H9 (cell line): Measurements from ENCODE around the gene PAX3. TPM values are rescaled to one million over a fixed set of nuclear protein-coding genes. Genes with fewer than 3 reads are reported as not detected.

ENCODE experiments used
- DNase-seq: peaks from one replicate; pipeline ENCODE4 v3.0.0-alpha.2; 2017
- H2AFZ ChIP-seq: one replicate; pipeline ENCODE4 v1.6.1; 2013; ENCODE audit warnings: mild to moderate bottlenecking, low read length, control low read depth, moderate library complexity
- H2AK5ac ChIP-seq: 2 replicates; pipeline ENCODE4 v1.6.1; 2013; ENCODE audit warnings: low read length, control low read depth, mixed read lengths; ENCODE audit not compliant: insufficient read length
- H2BK120ac ChIP-seq: one replicate; pipeline ENCODE4 v1.6.1; 2013; ENCODE audit warnings: low read depth, mild to moderate bottlenecking, low read length, control low read depth, inconsistent platforms; ENCODE audit not compliant: poor library complexity, severe bottlenecking
- H2BK12ac ChIP-seq: 2 replicates; pipeline ENCODE4 v1.6.1; 2013; ENCODE audit warnings: low read length, control low read depth, mixed read lengths, low read depth; ENCODE audit not compliant: insufficient read length
- H2BK15ac ChIP-seq: 2 replicates; pipeline ENCODE4 v1.6.1; 2013; ENCODE audit warnings: low read depth, low read length, control low read depth
- H2BK20ac ChIP-seq: one replicate; pipeline ENCODE4 v1.6.1; 2013; ENCODE audit warnings: low read depth, mild to moderate bottlenecking, low read length, control low read depth, inconsistent platforms; ENCODE audit not compliant: poor library complexity, severe bottlenecking
- H2BK5ac ChIP-seq: 2 replicates; pipeline ENCODE4 v1.6.1; 2013; ENCODE audit warnings: low read length, control low read depth, mixed read lengths; ENCODE audit not compliant: insufficient read length
- H3K14ac ChIP-seq: 2 replicates; pipeline ENCODE4 v1.6.1; 2013; ENCODE audit warnings: low read length, control low read depth; ENCODE audit not compliant: insufficient read depth
- H3K18ac ChIP-seq: 2 replicates; pipeline ENCODE4 v1.6.1; 2013; ENCODE audit warnings: low read depth, mild to moderate bottlenecking, mixed read lengths, low read length, control low read depth; ENCODE audit not compliant: insufficient read length
- H3K23ac ChIP-seq: 2 replicates; pipeline ENCODE4 v1.6.1; 2013; ENCODE audit warnings: low read length, control low read depth, mixed read lengths, low read depth; ENCODE audit not compliant: insufficient read length
- H3K23me2 ChIP-seq: 2 replicates; pipeline ENCODE4 v1.6.1; 2013; ENCODE audit warnings: low read depth, mild to moderate bottlenecking, mixed read lengths, low read length, control low read depth; ENCODE audit not compliant: insufficient read length, poor library complexity, severe bottlenecking
- H3K27ac ChIP-seq: 2 replicates; pipeline ENCODE4 v1.5.1; 2013; ENCODE audit warnings: low read length, control low read depth, mixed read lengths, low read depth; ENCODE audit not compliant: insufficient read length
- H3K27me3 ChIP-seq: 2 replicates; pipeline ENCODE4 v1.6.1; 2013; ENCODE audit warnings: low read length, control low read depth, inconsistent platforms; ENCODE audit not compliant: insufficient read depth
- H3K4ac ChIP-seq: 2 replicates; pipeline ENCODE4 v1.6.1; 2013; ENCODE audit warnings: low read depth, mild to moderate bottlenecking, control low read depth, inconsistent platforms, low read length, moderate library complexity
- H3K4me1 ChIP-seq: 2 replicates; pipeline ENCODE4 v1.6.1; 2013; ENCODE audit warnings: low read length, control low read depth, inconsistent platforms; ENCODE audit not compliant: insufficient read depth
- H3K4me2 ChIP-seq: 2 replicates; pipeline ENCODE4 v1.6.1; 2013; ENCODE audit warnings: low read length, control low read depth, mixed read lengths; ENCODE audit not compliant: insufficient read length, insufficient read depth
- H3K56ac ChIP-seq: 2 replicates; pipeline ENCODE4 v1.6.1; 2013; ENCODE audit warnings: low read depth, mild to moderate bottlenecking, mixed read lengths, low read length, control low read depth; ENCODE audit not compliant: insufficient read length
- H3K79me1 ChIP-seq: 2 replicates; pipeline ENCODE4 v1.6.1; 2013; ENCODE audit warnings: low read depth, mild to moderate bottlenecking, moderate library complexity, low read length, control low read depth, inconsistent platforms; ENCODE audit not compliant: insufficient read depth, poor library complexity, severe bottlenecking
- H3K79me2 ChIP-seq: 2 replicates; pipeline ENCODE4 v1.6.1; 2013; ENCODE audit warnings: low read length, control low read depth, inconsistent platforms; ENCODE audit not compliant: insufficient read depth
- H3K9ac ChIP-seq: 2 replicates; pipeline ENCODE4 v1.6.1; 2013; ENCODE audit warnings: low read length, control low read depth, mixed read lengths; ENCODE audit not compliant: insufficient read length; ENCODE audit errors: extremely low read depth
- H3K9me3 ChIP-seq: one replicate; pipeline ENCODE4 v1.6.1; 2013; ENCODE audit warnings: low read depth, low read length, inconsistent platforms; ENCODE audit not compliant: control insufficient read depth
- H3T11ph ChIP-seq: one replicate; pipeline ENCODE4 v1.6.1; 2013; ENCODE audit warnings: mild to moderate bottlenecking, low read length, control low read depth, inconsistent platforms
- H4K20me1 ChIP-seq: one replicate; pipeline ENCODE4 v1.6.1; 2013; ENCODE audit not compliant: control insufficient read depth, insufficient read length, insufficient read depth
- H4K5ac ChIP-seq: 2 replicates; pipeline ENCODE4 v1.6.1; 2013; ENCODE audit warnings: low read depth, mild to moderate bottlenecking, mixed read lengths, low read length, control low read depth; ENCODE audit not compliant: insufficient read length
- H4K8ac ChIP-seq: replicated peaks from 2 replicates; pipeline ENCODE4 v1.6.1; 2013; ENCODE audit warnings: low read length, control low read depth, mixed read lengths, low read depth; ENCODE audit not compliant: insufficient read length
- H4K91ac ChIP-seq: 2 replicates; pipeline ENCODE4 v1.6.1; 2013; ENCODE audit warnings: low read depth, mild to moderate bottlenecking, moderate library complexity, mixed read lengths, low read length, control low read depth; ENCODE audit not compliant: insufficient read length
- H3K27ac Mint-ChIP-seq, 3 experiments: 2 replicates in 2 of 3; 3 replicates in 1 of 3; pipeline ENCODE4 v1.8.0; 2020 to 2021; ENCODE audit warnings: mixed read lengths in 3 of 3, mild to moderate bottlenecking in 1 of 3, moderate library complexity in 1 of 3
- H3K27me3 Mint-ChIP-seq: 2 replicates; pipeline ENCODE4 v1.8.0; 2021; ENCODE audit warnings: low read depth, mild to moderate bottlenecking, moderate library complexity, mixed read lengths
- H3K36me3 Mint-ChIP-seq, 3 experiments: 2 replicates in 2 of 3; 3 replicates in 1 of 3; pipeline ENCODE4 v1.8.0; 2020 to 2021; ENCODE audit warnings: low read depth in 3 of 3, mixed read lengths in 3 of 3; ENCODE audit not compliant: insufficient read depth in 1 of 3
- H3K4me1 Mint-ChIP-seq, 2 experiments: 2 replicates each; pipeline ENCODE4 v1.8.0; 2020; ENCODE audit warnings: mixed read lengths in 2 of 2
- H3K4me3 Mint-ChIP-seq, 2 experiments: 2 replicates in 1 of 2; 3 replicates in 1 of 2; pipeline ENCODE4 v1.8.0; 2020 to 2021; ENCODE audit warnings: mild to moderate bottlenecking in 2 of 2, mixed read lengths in 2 of 2, moderate library complexity in 1 of 2
- H3K9me3 Mint-ChIP-seq, 2 experiments: 2 replicates in 1 of 2; 3 replicates in 1 of 2; pipeline ENCODE4 v1.8.0; 2020; ENCODE audit warnings: mild to moderate bottlenecking in 2 of 2, mixed read lengths in 2 of 2, moderate library complexity in 1 of 2
- WGBS: extraction: QIAGEN DNeasy Blood & Tissue Kit; methylation state at CpG from one replicate; pipeline ENCODE4 v1.1.7; 2013; ENCODE audit warnings: missing lambda C conversion rate, low lambda C conversion rate, mixed read lengths; ENCODE audit not compliant: insufficient read length; ENCODE audit errors: extremely low coverage; 5-methylcytosine and 5-hydroxymethylcytosine counted together
- total RNA-seq: library from RNA; stranded (reverse); gene quantifications from 2 replicates; pipeline ENCODE4 v1.2.1, GENCODE V29; 2021
- TF ChIP-seq, protein P1 (sequence below): fragments of 200-600 bp; sonication (generic); conservative IDR thresholded peaks from 3 replicates; pipeline ENCODE4 v1.8.0; 2021; ENCODE audit warnings: antibody characterized with exemption, mild to moderate bottlenecking

PAX3 gene
- total RNA-seq, 1 experiment from 2014 or later: not detected

DNA sequence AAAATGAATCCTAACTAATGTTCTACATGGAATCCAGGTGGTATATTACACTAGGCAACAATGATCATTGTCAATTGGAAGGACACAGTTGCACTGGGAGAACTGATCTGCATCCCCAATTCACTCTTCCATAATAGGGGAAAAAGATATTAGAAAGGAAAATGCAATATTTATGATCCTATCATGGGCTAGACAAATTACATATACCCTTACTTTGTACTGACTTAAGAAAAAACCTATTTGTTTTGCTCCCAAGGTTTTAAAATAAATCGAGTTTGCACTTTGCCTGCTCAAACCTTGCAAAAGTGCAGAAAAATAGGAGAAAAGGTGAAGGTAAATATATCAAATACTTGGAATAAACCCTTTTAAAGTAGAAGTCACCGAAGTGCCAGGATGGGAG lies 11.0 kb upstream of the PAX3 start:
- no peak overlapping the region for H2BK5ac ChIP-seq
- TF ChIP-seq, protein P1, sequence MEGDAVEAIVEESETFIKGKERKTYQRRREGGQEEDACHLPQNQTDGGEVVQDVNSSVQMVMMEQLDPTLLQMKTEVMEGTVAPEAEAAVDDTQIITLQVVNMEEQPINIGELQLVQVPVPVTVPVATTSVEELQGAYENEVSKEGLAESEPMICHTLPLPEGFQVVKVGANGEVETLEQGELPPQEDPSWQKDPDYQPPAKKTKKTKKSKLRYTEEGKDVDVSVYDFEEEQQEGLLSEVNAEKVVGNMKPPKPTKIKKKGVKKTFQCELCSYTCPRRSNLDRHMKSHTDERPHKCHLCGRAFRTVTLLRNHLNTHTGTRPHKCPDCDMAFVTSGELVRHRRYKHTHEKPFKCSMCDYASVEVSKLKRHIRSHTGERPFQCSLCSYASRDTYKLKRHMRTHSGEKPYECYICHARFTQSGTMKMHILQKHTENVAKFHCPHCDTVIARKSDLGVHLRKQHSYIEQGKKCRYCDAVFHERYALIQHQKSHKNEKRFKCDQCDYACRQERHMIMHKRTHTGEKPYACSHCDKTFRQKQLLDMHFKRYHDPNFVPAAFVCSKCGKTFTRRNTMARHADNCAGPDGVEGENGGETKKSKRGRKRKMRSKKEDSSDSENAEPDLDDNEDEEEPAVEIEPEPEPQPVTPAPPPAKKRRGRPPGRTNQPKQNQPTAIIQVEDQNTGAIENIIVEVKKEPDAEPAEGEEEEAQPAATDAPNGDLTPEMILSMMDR: no peak
- H2BK20ac ChIP-seq: no peak overlapping the region
- H3K27ac ChIP-seq: no peak overlapping the region
- no peak overlapping the region for H3K56ac ChIP-seq
- no peak overlapping the region for H4K5ac ChIP-seq
- no peaks in the 10 kb centered on the region for H3K79me1 ChIP-seq
- WGBS: no CpG with 5 or more reads among the region's 2 CpGs
- H2AK5ac ChIP-seq: no peak overlapping the region
- H3K4ac ChIP-seq: no peak overlapping the region
- no peaks in the 10 kb centered on the region for H4K20me1 ChIP-seq
- no peak overlapping the region for H3K18ac ChIP-seq
- H3K9me3 ChIP-seq: no peaks in the 10 kb centered on the region
- no peak overlapping the region for H3K4me2 ChIP-seq
- H3K27me3 ChIP-seq: peaks cover 96% of the 10 kb centered on the region
- H4K8ac ChIP-seq: no peak overlapping the region
- no peak overlapping the region for H2BK15ac ChIP-seq
- H3T11ph ChIP-seq: no peak overlapping the region
- no peak for DNase-seq
- Mint-ChIP-seq H3K4me1 (peaks cover 21 to 49% of the 10 kb centered on the region in 2 experiments), H3K36me3 (no peaks in the 10 kb centered on the region; a peak in 1 of 7 replicates), H3K27me3 (peaks cover 100% of the 10 kb centered on the region), H3K4me3 (peak overlapping the region in 1 of 2 experiments; percentile 42; a peak in 2 of 5 replicates), H3K27ac (no peak overlapping the region), H3K9me3 (peaks cover 2 to 28% of the 10 kb centered on the region in 2 experiments; a peak in 4 of 5 replicates)
- no peak overlapping the region for H2BK12ac ChIP-seq
- peaks cover 9% of the 10 kb centered on the region for H3K23me2 ChIP-seq
- H3K4me1 ChIP-seq: no peaks in the 10 kb centered on the region; the same call in 1 of the 2 replicates
- H3K9ac ChIP-seq: no peak overlapping the region
- no peak overlapping the region for H4K91ac ChIP-seq
- H2AFZ ChIP-seq: no peak overlapping the region
- H2BK120ac ChIP-seq: no peak overlapping the region
- H3K14ac ChIP-seq: no peak overlapping the region
- H3K23ac ChIP-seq: no peak overlapping the region
- no peaks in the 10 kb centered on the region for H3K79me2 ChIP-seq
